Measurements from ENCODE around the gene NOTUM. TPM values are rescaled to one million over a fixed set of nuclear protein-coding genes. Genes with fewer than 3 reads are reported as not detected.

NOTUM gene
- total RNA-seq, 4 donors from 2014 or later = 0.89 to 3.5 (median 2.1) TPM

GRCh38 chr17:81903415-81903831 lies 57.6 kb downstream of the NOTUM start:
- intact Hi-C loops (cut with DNase I; ENCODE audit: low total_unique reads) = no loop called here
- DNase-seq (ENCODE audit: low spot score in 2 of 2) = no peak
- no peak for TF ChIP-seq CTCF (IDR thresholded peaks at IDR 0.05)
- TF ChIP-seq POLR2A (IDR thresholded peaks at IDR 0.05) = no peak
- H3K4me3 ChIP-seq (ENCODE audit: low read depth, poor library complexity, severe bottlenecking) = no peak overlapping the region
- 88 to 100% methylated on average over 6 to 7 of the region's 10 CpGs for WGBS, 2 donors

GRCh38 chr17:81902653-81903414 lies 58.2 kb downstream of the NOTUM start:
- no peak for DNase-seq (ENCODE audit: low spot score in 2 of 2)
- H3K4me3 ChIP-seq (ENCODE audit: low read depth, poor library complexity, severe bottlenecking) = no peak overlapping the region
- WGBS, 2 donors = 41 to 61% methylated on average over 25 to 43 of the region's 47 CpGs
- intact Hi-C loops (cut with DNase I; ENCODE audit: low total_unique reads) = no loop called here
- TF ChIP-seq POLR2A (IDR thresholded peaks at IDR 0.05) (no peak), CTCF (IDR thresholded peaks at IDR 0.05) (no peak)

Other genes starting within 250 kb of the NOTUM start
- 10 to 100 TPM; 23.4 to 30.6 (median 25.9) TPM for gene SLC25A10, start 248.9 kb downstream of the NOTUM start, total RNA-seq
- gene GCGR, start 157.0 kb downstream of the NOTUM start, total RNA-seq = under 1 TPM; 0.16 to 0.71 (median 0.47) TPM
- 10 to 100 TPM; 21.6 to 41.0 (median 28.8) TPM for gene MCRIP1, start 127.9 kb downstream of the NOTUM start, total RNA-seq
- gene PPP1R27, start 126.1 kb downstream of the NOTUM start, total RNA-seq = under 1 TPM in 1 of 4 donors, not detected in 3; 0.36 TPM
- 100 to 1,000 TPM; 685 to 999 (median 839) TPM for gene P4HB, start 100.7 kb downstream of the NOTUM start, total RNA-seq
- 100 to 1,000 TPM; 144 to 280 (median 201) TPM for gene ARHGDIA, start 89.8 kb downstream of the NOTUM start, total RNA-seq
- gene ALYREF, start 69.6 kb downstream of the NOTUM start, total RNA-seq = 100 to 1,000 TPM in 1 of 4 donors, 10 to 100 TPM in 3; 69.4 to 116 (median 79.7) TPM
- gene ANAPC11, start 69.5 kb downstream of the NOTUM start, total RNA-seq = 100 to 1,000 TPM in 2 of 4 donors, 10 to 100 TPM in 2; 92.3 to 152 (median 107) TPM
- 1 to 10 TPM in 2 of 4 donors, under 1 TPM in 1, not detected in 1; 0.71 to 3.3 (median 2.0) TPM for gene NPB, start 58.9 kb downstream of the NOTUM start, total RNA-seq
- 10 to 100 TPM; 16.2 to 37.0 (median 25.3) TPM for gene PCYT2, start 49.8 kb downstream of the NOTUM start, total RNA-seq
- 10 to 100 TPM; 32.0 to 44.6 (median 38.0) TPM for gene SIRT7, start 43.0 kb downstream of the NOTUM start, total RNA-seq
- 10 to 100 TPM; 17.4 to 23.2 (median 19.7) TPM for gene MAFG, start 33.5 kb downstream of the NOTUM start, total RNA-seq
- gene PYCR1, start 23.9 kb downstream of the NOTUM start, total RNA-seq = 10 to 100 TPM in 1 of 4 donors, 1 to 10 TPM in 3; 4.2 to 13.5 (median 8.3) TPM
- not detected for gene MYADML2, start 14.0 kb downstream of the NOTUM start, total RNA-seq
- 10 to 100 TPM; 24.0 to 31.5 (median 27.4) TPM for gene ASPSCR1, start 16.4 kb upstream of the NOTUM start, total RNA-seq
- gene CENPX, start 61.7 kb upstream of the NOTUM start, total RNA-seq = 10 to 100 TPM; 64.8 to 79.7 (median 71.2) TPM
- gene LRRC45, start 62.1 kb upstream of the NOTUM start, total RNA-seq = 10 to 100 TPM; 16.7 to 18.3 (median 17.6) TPM
- 10 to 100 TPM in 2 of 4 donors, 1 to 10 TPM in 2; 8.2 to 16.8 (median 10.0) TPM for gene RAC3, start 70.5 kb upstream of the NOTUM start, total RNA-seq
- 100 to 1,000 TPM; 124 to 199 (median 149) TPM for gene DCXR, start 76.5 kb upstream of the NOTUM start, total RNA-seq
- gene RFNG, start 90.6 kb upstream of the NOTUM start, total RNA-seq = 10 to 100 TPM; 44.8 to 83.7 (median 50.9) TPM
- gene GPS1, start 90.7 kb upstream of the NOTUM start, total RNA-seq = 10 to 100 TPM; 57.2 to 99.3 (median 79.1) TPM
- gene DUS1L, start 104.6 kb upstream of the NOTUM start, total RNA-seq = 100 to 1,000 TPM in 1 of 4 donors, 10 to 100 TPM in 3; 65.8 to 113 (median 89.8) TPM
- gene FASN, start 137.0 kb upstream of the NOTUM start, total RNA-seq = 100 to 1,000 TPM; 141 to 424 (median 233) TPM